ENCODE data around the gene PRR23A.

PRR23A gene

DNA sequence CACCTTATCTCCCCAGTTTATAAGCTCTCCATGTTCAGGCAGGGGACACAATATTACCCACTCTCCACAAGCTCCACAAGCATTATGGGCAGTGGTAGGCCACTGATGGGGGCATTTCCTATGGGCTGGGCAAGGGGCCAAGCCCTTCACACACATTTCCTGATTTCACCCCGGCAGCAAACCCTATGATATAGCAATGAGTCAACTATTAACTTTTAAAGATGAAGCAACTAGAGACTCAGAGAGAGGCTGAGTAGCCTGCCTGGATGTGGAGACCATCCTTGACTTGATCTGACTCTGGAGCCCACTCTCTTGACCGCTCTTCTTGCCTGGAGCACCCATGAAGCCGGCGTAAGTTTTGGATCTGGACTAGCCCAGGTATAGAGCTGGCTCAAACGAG is 31.6 kb downstream of the PRR23A start:
- no peak for DNase-seq (ENCODE audit: low read depth in 2 of 2, low spot score in 1 of 2)

- DNase-seq (ENCODE audit: low read depth in 2 of 2, low spot score in 1 of 2): no peak
These were observed 33.1 kb downstream of the PRR23A start for GRCh38 chr3:138972941-138973340.

GRCh38 chr3:138971766-138972320 is 34.2 kb downstream of the PRR23A start:
- DNase-seq (ENCODE audit: low read depth in 2 of 2, low spot score in 1 of 2): no peak

- DNase-seq (ENCODE audit: low read depth in 2 of 2, low spot score in 1 of 2): no peak
These were observed 41.1 kb downstream of the PRR23A start for GRCh38 chr3:138964923-138965322.

- DNase-seq (ENCODE audit: low read depth in 2 of 2, low spot score in 1 of 2): no peak
These were observed 41.8 kb downstream of the PRR23A start for GRCh38 chr3:138964264-138964663.

DNA sequence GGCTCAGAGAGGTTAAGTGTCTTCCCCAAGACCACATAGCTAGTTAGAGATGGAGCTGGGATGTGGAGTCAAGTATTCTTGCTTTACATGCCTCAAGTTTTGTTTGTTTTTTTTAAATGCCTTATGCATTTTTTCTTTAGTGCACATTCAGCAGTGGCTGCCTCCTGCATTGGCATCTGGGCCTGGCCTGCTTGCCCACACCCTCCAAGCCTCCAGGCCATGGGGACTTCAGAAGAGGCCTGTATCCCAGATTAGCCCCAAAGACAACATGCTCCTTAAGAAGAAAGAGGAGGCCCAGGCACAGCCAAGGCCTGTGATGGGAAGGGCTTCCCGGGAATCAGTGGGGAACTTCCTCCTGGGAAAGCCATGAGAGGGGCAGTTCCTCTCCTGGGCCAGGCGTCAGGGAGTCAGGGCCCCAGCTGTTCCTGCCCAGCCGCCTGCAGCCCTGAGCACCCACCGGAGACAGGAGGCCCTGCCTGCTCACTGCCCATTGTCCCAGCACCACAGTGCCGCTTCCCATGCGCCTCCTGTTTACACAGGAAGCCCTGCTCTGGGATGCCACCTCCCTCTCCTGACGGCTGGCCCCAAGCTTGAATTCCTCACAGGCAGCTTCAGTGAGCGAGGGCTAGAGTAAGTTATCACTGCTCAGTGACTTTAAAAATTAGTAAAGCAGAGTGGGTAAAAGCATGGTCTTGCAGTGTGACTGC is 43.1 kb downstream of the PRR23A start:
- no peak for DNase-seq (ENCODE audit: low read depth in 2 of 2, low spot score in 1 of 2)

GRCh38 chr3:138960417-138960852 is 45.6 kb downstream of the PRR23A start:
- no peak for DNase-seq (ENCODE audit: low read depth in 2 of 2, low spot score in 1 of 2)

All from stimulated activated CD8-positive, alpha-beta memory T cell treated with anti-CD3 and anti-CD28 coated beads, Interleukin-4, amount 100 ng/mL, for 1 hour (primary cell).